ENCODE data around the gene SSNA1.

GRCh38 chr9:137147091-137147792 is 41.2 kb upstream of the SSNA1 start:
- TF ChIP-seq CTCF (IDR thresholded peaks at IDR 0.05), result no peak
- no peak for TF ChIP-seq EZH2 (IDR thresholded peaks at IDR 0.05; ENCODE audit: borderline replicate concordance, insufficient read depth, low read depth, low read length, poor library complexity, severe bottlenecking)
